RWPE1 (cell line): Measurements from ENCODE around the gene INPP5A.

Experiments used
- CTCF ChIA-PET: fragments of 350-600 bp; sonication (Branson Sonifier 250); formaldehyde crosslinking; extraction: SDS; loops from one replicate; lab custom pipeline; 2021; lab: Yijun Ruan, JAX
- POLR2A ChIA-PET: fragments of 400-600 bp; formaldehyde crosslinking; extraction: SDS; loops from one replicate; lab custom pipeline; 2020; ENCODE audit warnings: antibody characterized with exemption; ENCODE audit not compliant: low non-redundant PET; lab: Yijun Ruan, JAX
- DNase-seq: peaks from one replicate; pipeline ENCODE4 v3.0.0; 2012; ENCODE audit warnings: low spot score
- H3K27ac ChIP-seq: fragments of 450-650 bp; 2 replicates; pipeline ENCODE4 v1.5.1; 2017
- TF ChIP-seq, protein P1 (sequence below): fragments of 450-650 bp; conservative IDR thresholded peaks from 2 replicates; pipeline ENCODE4 v1.5.1; 2017; ENCODE audit warnings: low read depth, mild to moderate bottlenecking

INPP5A gene

DNA sequence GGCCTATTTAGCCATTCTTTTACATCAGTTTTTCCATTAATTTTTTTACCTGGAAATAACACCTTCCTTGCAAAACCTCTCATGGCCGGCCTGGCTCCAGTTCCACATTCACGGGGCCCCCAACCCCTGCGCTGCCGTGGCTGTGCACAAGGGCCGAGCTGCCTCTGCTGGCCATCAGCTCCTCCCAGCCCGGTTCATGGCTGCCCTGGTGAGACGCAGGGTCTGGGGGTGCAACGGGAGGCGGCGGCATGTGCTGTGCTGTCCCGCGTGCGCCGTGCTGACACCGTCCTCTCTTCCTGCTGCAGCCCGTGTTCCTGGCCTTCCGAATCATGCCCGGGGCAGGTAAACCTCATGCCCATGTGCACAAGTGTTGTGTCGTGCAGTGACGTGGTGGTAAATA is 244.0 kb downstream of the INPP5A start:
- POLR2A ChIA-PET, result no interaction called here
- CTCF ChIA-PET, result interaction anchor here (1.1 kb wide), 1 partner anchor 316 kb away, joined by 3 read pairs; no protein-coding TSS in a partner anchor
- H3K27ac ChIP-seq, result no peak overlapping the region
- DNase-seq, result no peak
- TF ChIP-seq, protein P1, sequence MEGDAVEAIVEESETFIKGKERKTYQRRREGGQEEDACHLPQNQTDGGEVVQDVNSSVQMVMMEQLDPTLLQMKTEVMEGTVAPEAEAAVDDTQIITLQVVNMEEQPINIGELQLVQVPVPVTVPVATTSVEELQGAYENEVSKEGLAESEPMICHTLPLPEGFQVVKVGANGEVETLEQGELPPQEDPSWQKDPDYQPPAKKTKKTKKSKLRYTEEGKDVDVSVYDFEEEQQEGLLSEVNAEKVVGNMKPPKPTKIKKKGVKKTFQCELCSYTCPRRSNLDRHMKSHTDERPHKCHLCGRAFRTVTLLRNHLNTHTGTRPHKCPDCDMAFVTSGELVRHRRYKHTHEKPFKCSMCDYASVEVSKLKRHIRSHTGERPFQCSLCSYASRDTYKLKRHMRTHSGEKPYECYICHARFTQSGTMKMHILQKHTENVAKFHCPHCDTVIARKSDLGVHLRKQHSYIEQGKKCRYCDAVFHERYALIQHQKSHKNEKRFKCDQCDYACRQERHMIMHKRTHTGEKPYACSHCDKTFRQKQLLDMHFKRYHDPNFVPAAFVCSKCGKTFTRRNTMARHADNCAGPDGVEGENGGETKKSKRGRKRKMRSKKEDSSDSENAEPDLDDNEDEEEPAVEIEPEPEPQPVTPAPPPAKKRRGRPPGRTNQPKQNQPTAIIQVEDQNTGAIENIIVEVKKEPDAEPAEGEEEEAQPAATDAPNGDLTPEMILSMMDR, result no peak

DNA sequence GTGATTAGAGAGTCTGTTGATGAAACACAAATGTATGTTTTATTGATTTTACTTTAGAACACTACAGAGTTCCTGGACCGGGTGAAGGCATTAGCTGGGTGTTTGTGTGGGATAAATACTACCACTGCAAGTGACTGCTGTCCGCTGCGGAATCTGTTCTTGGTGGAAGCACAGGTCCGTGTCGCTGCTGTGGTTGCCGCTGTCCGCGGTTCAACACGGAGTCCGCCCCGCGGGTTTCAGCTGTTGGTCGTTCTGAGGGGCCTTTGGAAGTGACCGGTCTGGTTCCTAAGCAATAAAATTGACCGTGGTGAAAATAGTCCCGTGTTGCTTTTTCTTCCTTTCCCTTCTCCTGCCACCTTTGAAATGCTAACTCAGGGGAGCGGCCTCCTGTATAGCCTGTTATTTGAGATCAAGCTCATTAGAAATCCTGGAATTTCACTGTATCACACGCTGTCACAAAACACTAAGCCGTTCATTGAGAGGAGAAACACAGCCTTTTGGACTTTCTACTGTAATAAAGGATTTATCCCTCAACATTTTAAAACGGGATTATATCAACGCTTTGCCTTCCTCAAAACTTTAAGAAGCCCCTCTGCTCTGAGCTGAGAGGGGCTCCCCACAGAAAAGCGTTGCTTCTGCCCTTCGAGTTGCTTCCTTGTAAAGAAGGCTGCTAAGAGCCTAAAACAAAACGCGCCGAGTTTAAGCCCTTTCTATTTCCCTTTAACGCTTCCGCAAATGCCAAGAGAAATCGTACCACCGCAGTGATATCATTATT is 245.8 kb downstream of the INPP5A start:
- ChIA-PET POLR2A (no interaction called here), CTCF (interaction anchor here (0.9 kb wide), 1 partner anchor 14 kb away, joined by 3 read pairs; no protein-coding TSS in a partner anchor)
- no peak overlapping the region for H3K27ac ChIP-seq
- DNase-seq, result no peak
- TF ChIP-seq, protein P1, result no peak

DNA sequence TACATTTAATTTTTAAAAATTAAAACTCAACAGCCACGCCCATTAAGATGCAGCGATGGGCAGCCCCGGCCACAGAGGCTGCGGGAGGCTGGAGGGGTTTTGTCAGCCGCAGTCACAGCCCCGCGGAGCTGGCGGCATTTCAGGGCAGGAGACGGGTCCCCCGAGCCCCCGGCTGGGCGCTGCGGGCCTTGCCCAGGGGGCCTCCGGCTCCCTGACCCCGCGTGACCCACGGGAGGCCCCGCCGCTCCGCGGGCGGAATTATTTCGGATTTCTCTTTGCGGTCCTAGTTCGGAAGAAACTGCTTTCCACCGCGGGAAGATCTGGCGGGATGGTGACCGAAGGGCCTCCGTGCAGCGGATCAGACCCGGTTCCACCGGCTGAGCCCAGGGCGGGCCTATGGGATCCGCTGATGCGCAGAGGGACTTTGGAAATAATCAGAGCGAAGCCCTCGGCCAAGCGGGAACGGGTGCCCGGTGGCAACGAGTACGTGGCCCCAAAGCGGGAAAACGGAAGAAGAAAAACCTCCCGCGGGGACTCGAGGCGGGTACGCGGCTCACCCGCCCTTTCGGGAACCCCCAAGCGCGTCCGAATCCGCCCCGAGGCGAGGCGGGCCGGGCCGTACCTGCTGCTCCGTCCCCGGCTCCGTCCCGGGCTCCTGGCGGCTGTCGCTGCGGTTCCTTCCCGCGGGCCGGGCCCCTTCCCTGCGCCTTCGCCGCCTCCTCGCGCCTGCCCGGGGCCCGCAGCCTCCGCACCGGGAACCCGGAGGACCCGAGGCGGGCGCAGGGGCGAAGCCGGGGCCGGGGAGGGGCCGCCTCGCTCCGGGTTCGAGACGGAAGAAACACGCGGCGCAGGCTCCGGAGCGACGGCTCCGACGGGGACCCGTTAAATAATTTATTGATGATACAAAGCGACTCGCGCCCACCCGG is 246.6 kb downstream of the INPP5A start:
- ChIA-PET CTCF (interaction anchor here (0.9 kb wide), 1 partner anchor 15 kb away, joined by 3 read pairs; no protein-coding TSS in a partner anchor), POLR2A (no interaction called here)
- TF ChIP-seq, protein P1, result no peak
- no peak overlapping the region for H3K27ac ChIP-seq
- DNase-seq, result no peak

DNA sequence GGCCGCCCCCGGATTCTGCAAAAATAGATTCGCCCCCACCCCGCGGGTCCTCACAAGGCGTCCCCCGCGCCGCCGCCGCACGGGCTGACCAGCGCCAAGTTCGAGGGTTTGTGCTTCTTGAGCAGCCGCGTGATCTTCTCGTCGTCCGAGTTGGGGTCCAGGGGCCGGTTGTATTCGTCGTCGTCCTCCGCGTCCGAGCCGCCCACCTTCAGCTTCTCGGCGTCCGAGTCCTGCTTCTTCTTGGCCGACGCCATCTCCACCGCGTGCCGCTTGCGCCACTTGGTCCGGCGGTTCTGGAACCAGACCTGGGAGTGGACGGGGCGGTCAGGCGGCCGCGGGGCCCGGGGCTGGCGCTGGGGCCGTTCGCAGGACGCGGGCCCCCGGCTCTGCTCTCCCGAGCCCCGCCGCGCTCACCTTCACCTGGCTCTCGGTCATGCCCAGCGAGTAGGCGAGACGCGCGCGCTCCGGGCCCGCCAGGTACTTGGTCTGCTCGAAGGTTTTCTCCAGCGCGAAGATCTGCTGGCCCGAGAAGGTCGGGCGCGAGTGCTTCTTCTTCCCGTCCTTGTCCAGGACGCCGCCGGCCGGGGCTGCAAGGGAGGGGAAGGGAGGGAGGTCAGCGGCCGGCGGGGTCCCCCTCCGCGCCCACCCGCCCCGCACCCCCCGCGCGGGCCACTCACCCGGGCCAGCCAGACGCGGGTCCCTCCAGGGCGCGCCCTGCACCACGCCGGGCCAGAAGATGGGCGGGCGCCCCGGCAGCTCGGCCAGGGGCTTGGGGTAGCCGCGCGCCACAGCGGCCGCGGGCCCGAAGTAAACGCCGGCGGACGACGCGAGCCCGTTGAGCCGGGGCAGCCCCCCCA is 247.5 kb downstream of the INPP5A start:
- H3K27ac ChIP-seq, result no peak overlapping the region
- ChIA-PET CTCF (no interaction called here), POLR2A (no interaction called here)
- DNase-seq, result no peak
- TF ChIP-seq, protein P1, result no peak

DNA sequence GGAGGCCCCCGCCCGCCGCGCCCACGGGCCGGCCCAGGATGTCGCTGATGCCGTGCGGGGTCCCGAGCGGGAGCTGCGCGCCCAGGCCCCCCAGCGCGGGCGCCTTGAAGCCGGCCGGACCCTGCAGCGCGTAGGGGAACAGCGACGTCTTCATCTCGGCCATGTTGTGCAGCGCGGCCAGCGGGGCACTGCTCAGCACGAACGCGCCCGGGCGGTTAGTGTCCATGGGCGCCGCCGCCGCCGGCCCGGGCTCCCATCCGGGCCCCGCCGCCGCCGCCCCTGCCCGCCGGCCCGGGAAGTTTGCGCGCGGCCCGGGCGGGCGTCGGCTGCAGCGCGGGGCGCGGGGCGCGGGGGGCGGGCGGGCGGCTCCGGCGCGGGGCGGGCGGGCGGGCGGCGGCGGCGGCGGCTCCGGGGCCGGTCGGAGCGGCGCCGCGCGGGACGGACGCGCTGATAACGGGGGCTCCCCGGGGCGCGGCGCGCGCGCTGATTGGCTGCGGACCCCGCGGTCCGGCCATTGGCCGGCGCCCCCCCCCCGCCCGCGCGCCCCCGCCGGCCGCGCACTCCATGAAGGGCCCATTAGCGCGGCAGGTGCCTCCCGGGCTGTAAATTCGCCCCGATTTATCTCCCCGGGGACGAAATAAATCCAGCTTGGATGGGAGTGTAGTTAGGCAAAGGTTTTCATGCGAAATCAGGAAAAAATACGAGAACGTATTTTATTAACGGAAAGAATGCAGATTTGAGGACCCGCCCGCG is 248.3 kb downstream of the INPP5A start, which contains the start of gene NKX6-2:
NKX6-2 (minus strand) TSS at position 425 of the 753 bp plus-strand sequence; CDS start at position 226, 199 bp downstream.
- no peak within 1 kb of the TSS for H3K27ac ChIP-seq
- POLR2A ChIA-PET, result no interaction called here
- TF ChIP-seq, protein P1, result no peak
- CTCF ChIA-PET, result no interaction called here
- DNase-seq, result no peak
